Breast epithelium (tissue), 3 donors: ENCODE data around the gene TRMT2A.

ENCODE experiments used
- CTCF ChIP-seq, 3 donors: fragments of 450-650 bp; IDR thresholded peaks; one replicate each; pipeline ENCODE4 v1.5.1; 2016 to 2017; ENCODE audit warnings: antibody characterized with exemption in 3 of 3, mild to moderate bottlenecking in 3 of 3, moderate library complexity in 3 of 3
- POLR2AphosphoS5 ChIP-seq, 3 donors: sonication (generic); formaldehyde crosslinking; IDR thresholded peaks; one replicate each; pipeline ENCODE4 v1.6.1; 2017; ENCODE audit warnings: antibody characterized with exemption in 3 of 3

- TF ChIP-seq POLR2AphosphoS5 (IDR thresholded peaks at IDR 0.05) (no peak), CTCF (IDR thresholded peaks at IDR 0.05) (no peak)
Observed at GRCh38 chr22:20094197-20094807, 22.7 kb downstream of the TRMT2A start.
